Measurements from ENCODE around the gene CFAP58.
A peak's percentile ranks its signal among the peaks of the same experiment; 100 is the strongest.

Gene CFAP58

GRCh38 chr10:104317726-104318299 is 35.8 kb upstream of the CFAP58 start:
- TF ChIP-seq CTCF (IDR thresholded peaks at IDR 0.05; ENCODE audit: low read length, missing control alignments): no peak
- no peak overlapping the region for H3K4me3 ChIP-seq (replicated peaks; ENCODE audit: low read depth, low read length)
- DNase-seq (ENCODE audit: low read depth): no peak

- no peak overlapping the region for H3K4me3 ChIP-seq (replicated peaks; ENCODE audit: low read depth, low read length)
- no peak for TF ChIP-seq CTCF (IDR thresholded peaks at IDR 0.05; ENCODE audit: low read length, missing control alignments)
- DNase-seq (ENCODE audit: low read depth): no peak
Observed at GRCh38 chr10:104318326-104318725, 35.3 kb upstream of the CFAP58 start.

- peak; percentile 62 for DNase-seq (ENCODE audit: low read depth)
- no peak overlapping the region for H3K4me3 ChIP-seq (replicated peaks; ENCODE audit: low read depth, low read length)
- no peak for TF ChIP-seq CTCF (IDR thresholded peaks at IDR 0.05; ENCODE audit: low read length, missing control alignments)
Observed at GRCh38 chr10:104318810-104319741, 34.6 kb upstream of the CFAP58 start.

- DNase-seq (ENCODE audit: low read depth): no peak
- H3K4me3 ChIP-seq (replicated peaks; ENCODE audit: low read depth, low read length): no peak overlapping the region
- TF ChIP-seq CTCF (IDR thresholded peaks at IDR 0.05; ENCODE audit: low read length, missing control alignments): no peak
Observed at GRCh38 chr10:104321226-104321625, 32.4 kb upstream of the CFAP58 start.

- DNase-seq (ENCODE audit: low read depth): no peak
- no peak overlapping the region for H3K4me3 ChIP-seq (replicated peaks; ENCODE audit: low read depth, low read length)
- no peak for TF ChIP-seq CTCF (IDR thresholded peaks at IDR 0.05; ENCODE audit: low read length, missing control alignments)
Observed at GRCh38 chr10:104321725-104322415, 31.8 kb upstream of the CFAP58 start.

- no peak overlapping the region for H3K4me3 ChIP-seq (replicated peaks; ENCODE audit: low read depth, low read length)
- no peak for TF ChIP-seq CTCF (IDR thresholded peaks at IDR 0.05; ENCODE audit: low read length, missing control alignments)
Observed at GRCh38 chr10:104322416-104322782, 31.2 kb upstream of the CFAP58 start.

More at GRCh38 chr10:104322416-104322782, 31.2 kb upstream of the CFAP58 start:
- no peak for DNase-seq (ENCODE audit: low read depth)

All from fibroblast of pulmonary artery (primary cell).